Stimulated activated naive CD8-positive, alpha-beta T cell treated with anti-CD3 and anti-CD28 coated beads, Interleukin-15, Interleukin-2, amounts not matched to agents 100 ng/mL and 50 ng/mL, for 24 hours (primary cell): Measurements from ENCODE around the gene CECR2.
"Not testable (repeated sequence)": the region's sequence is repeated elsewhere in the genome, so short reads cannot be mapped to it uniquely, and the experiment has no call there.

Source experiments
- H3K27ac Mint-ChIP-seq: one replicate; pipeline ENCODE4 v1.8.0; 2021; ENCODE audit warnings: mild to moderate bottlenecking, mixed read lengths
- H3K27me3 Mint-ChIP-seq: one replicate; pipeline ENCODE4 v1.8.0; 2021; ENCODE audit warnings: mixed read lengths
- H3K36me3 Mint-ChIP-seq: one replicate; pipeline ENCODE4 v1.8.0; 2021; ENCODE audit warnings: low read depth, mixed read lengths
- H3K4me1 Mint-ChIP-seq: one replicate; pipeline ENCODE4 v1.8.0; 2021; ENCODE audit warnings: low read depth, mixed read lengths
- H3K4me3 Mint-ChIP-seq: one replicate; pipeline ENCODE4 v1.8.0; 2021; ENCODE audit warnings: mild to moderate bottlenecking, mixed read lengths
- H3K9me3 Mint-ChIP-seq: one replicate; pipeline ENCODE4 v1.8.0; 2021; ENCODE audit warnings: mixed read lengths

CECR2 gene

DNA sequence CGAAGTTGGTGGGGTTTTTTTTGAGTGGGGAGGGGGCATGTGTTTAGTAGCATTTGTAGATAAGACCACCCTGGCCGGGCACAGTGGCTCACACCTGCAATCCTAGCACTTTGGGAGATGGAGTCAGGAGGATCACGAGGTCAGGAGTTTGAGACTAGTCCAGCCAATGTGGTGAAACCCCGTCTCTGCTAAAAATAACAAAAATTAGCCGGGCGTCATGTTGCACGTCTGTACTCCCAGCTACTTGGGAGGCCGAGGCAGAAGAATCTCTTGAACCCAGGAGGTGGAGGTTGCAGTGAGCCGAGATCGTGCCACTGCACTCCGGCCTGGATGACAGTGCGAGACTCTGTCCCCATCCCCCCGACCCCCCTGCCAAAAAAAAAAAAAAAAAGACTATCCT is 34.6 kb downstream of the CECR2 start:
- Mint-ChIP-seq H3K4me1 (no peaks in the 10 kb centered on the region), H3K4me3 (no peak overlapping the region), H3K27me3 (no peaks in the 10 kb centered on the region), H3K36me3 (no peaks in the 10 kb centered on the region), H3K9me3 (no peaks in the 10 kb centered on the region), H3K27ac (no peak overlapping the region)

DNA sequence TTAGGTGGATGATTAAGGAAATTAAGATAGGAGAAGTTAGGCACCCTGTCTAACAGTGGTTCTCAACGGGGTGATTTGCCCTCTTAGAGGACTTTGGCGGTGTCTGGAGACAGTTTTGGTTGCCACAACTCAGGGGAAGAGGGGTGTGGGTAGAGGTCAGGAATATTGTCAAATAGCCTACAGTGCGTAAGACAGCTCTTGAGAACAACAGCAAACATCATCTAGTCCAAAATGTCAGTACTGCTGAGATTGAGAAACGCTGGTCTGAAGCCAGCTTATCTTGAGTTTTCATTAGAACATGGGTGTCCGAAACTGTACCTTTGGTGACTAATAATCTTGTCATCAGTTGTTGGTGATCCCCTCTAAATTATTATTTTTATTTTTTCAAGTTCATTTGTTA is 38.4 kb downstream of the CECR2 start:
- Mint-ChIP-seq H3K27ac (no peak overlapping the region), H3K36me3 (no peaks in the 10 kb centered on the region), H3K27me3 (no peaks in the 10 kb centered on the region), H3K4me3 (no peak overlapping the region), H3K4me1 (no peaks in the 10 kb centered on the region), H3K9me3 (no peaks in the 10 kb centered on the region)

DNA sequence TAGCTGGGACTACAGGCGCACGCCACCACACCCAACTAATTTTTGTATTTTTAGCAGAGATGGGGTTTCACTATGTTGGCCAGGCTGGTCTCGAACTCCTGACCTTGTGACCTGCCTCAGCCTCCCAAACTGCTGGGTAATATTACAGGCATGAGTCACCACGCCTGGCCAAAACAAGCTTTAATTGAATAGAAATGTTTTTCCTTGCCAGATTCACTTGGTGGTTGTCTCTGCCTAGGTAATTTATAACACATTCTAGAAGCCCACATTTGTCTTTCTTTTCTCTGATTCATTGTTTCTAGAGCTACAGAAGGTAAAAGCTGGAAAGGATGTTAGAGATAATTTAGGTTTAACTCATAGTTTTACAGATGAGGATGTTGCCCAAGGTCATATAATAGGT is 41.3 kb downstream of the CECR2 start:
- Mint-ChIP-seq H3K4me3 (no peak overlapping the region), H3K27ac (no peak overlapping the region), H3K9me3 (no peaks in the 10 kb centered on the region), H3K4me1 (no peaks in the 10 kb centered on the region), H3K27me3 (peaks cover 2% of the 10 kb centered on the region), H3K36me3 (no peaks in the 10 kb centered on the region)

DNA sequence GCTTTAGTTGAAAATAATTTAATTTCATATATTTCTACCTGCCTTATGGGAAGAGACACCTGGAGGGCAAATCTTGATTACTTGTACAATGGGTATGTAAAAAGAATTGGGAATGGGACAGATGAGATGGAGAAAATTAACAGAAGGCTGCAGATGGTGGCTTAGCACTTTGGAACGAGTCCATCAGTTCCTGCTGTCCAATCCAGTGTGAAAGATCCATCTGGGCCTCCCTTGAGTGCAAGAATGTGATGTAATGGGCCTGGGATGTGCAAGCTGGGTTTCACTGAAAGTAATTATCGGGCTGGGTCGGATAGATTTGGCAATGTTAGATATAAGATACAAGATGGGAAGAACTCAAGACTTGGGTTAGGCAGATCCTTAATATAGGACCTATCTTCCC is 42.0 kb downstream of the CECR2 start:
- H3K36me3 Mint-ChIP-seq, result no peaks in the 10 kb centered on the region
- peaks cover 5% of the 10 kb centered on the region for H3K27me3 Mint-ChIP-seq
- no peaks in the 10 kb centered on the region for H3K4me1 Mint-ChIP-seq
- H3K27ac Mint-ChIP-seq, result no peak overlapping the region
- no peak overlapping the region for H3K4me3 Mint-ChIP-seq
- no peaks in the 10 kb centered on the region for H3K9me3 Mint-ChIP-seq

DNA sequence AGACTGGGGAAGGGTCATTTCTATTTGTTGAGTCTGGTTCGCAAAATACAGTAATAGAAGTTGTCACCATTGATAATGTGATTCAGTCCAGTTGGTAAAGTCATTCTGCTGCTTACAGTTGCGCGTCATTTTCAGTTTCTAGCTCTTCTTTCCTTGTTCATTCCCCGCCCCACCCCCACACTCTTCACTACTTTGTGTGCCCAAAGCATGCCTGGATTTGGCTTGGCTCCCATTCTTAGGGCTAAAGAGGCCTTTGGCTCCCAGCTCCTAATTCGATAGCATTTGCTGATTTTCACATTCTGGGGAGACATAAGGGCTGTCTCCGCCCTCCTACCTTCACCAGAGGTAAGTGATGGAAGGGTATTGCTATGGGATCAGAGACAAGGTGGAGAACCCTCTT is 43.0 kb downstream of the CECR2 start:
- Mint-ChIP-seq H3K4me1 (no peaks in the 10 kb centered on the region), H3K27ac (no peak overlapping the region), H3K9me3 (no peaks in the 10 kb centered on the region), H3K36me3 (no peaks in the 10 kb centered on the region), H3K27me3 (peaks cover 5% of the 10 kb centered on the region), H3K4me3 (no peak overlapping the region)

DNA sequence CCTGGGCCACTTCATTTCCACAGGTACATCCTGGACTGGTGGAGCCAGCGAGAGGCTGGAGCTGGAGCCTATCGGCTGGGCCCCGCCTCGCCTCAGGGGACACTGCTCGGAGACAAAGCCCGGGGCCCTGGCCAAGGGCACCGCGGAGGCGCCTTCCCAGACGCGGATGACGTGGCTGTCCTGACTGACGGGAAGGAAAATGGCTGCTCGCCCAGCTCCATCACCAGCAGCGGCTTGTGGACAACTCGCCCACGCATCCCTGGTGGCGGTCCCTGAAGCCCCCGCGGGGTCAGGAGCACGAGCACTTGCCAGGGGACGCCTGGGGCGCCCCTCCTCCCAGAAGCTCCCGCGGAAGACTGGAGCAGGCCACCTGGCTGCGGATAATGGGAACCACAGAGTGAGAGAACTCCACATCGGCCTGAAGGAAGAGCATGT is 49.6 kb downstream of the CECR2 start:
- H3K4me1 Mint-ChIP-seq, result no peaks in the 10 kb centered on the region
- H3K27me3 Mint-ChIP-seq, result peaks cover 5% of the 10 kb centered on the region
- H3K4me3 Mint-ChIP-seq, result no peak overlapping the region
- H3K9me3 Mint-ChIP-seq, result no peaks in the 10 kb centered on the region
- no peaks in the 10 kb centered on the region for H3K36me3 Mint-ChIP-seq
- no peak overlapping the region for H3K27ac Mint-ChIP-seq

DNA sequence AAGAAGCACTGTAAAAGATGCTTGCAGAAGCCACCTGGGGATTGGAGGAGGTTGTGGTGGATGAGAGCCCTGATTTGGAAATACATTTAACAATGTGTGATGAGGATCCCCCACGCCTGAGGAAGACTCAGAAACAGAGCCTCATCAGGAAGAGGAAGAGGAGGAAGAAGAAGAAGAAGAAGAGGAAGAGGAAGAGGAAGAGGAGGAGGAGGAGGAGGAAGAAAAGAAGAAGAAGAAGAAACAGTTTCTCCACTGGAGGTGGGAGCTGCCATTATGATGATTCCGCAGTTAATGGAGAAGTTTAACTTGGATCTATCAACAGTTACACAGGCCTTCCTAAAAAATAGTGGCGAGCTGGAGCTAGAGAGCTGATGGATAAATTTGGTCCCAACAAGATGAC is 50.1 kb downstream of the CECR2 start:
- Mint-ChIP-seq H3K4me3 (no peak overlapping the region), H3K36me3 (no peaks in the 10 kb centered on the region), H3K27ac (no peak overlapping the region), H3K4me1 (no peaks in the 10 kb centered on the region), H3K9me3 (no peaks in the 10 kb centered on the region), H3K27me3 (peaks cover 5% of the 10 kb centered on the region)

DNA sequence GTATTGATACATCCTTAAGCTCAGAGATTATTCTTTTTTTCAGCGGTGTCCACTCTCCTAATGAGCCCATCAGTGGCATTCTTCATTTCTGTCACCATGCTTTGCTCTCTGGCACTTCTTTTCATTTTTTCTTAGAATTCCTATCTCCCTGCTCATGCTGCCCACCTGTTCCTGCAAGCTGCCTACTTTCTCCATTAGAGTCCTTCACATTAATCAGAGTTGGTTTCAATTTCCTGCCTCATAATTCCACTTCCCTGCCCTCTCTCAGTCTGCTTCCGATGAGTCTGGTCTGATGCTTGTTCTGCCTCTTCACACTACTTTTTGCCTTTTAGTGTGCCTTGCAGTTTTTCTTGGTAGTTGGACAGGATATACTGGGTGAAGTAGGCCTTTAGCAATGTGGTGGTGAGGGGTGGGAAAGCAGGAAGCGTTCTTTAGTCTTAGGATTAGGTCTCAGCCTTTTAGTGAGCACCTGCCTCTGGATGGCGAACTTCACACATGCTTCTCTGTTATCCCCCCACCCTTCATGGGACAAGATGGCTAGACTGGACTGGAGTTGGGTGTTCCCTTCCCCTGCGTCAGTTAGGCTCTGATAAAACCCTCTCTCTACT is 53.6 kb downstream of the CECR2 start:
- Mint-ChIP-seq H3K27me3 (peaks cover 2% of the 10 kb centered on the region), H3K27ac (no peak overlapping the region), H3K9me3 (no peaks in the 10 kb centered on the region), H3K4me3 (no peak overlapping the region), H3K36me3 (no peaks in the 10 kb centered on the region), H3K4me1 (no peaks in the 10 kb centered on the region)

DNA sequence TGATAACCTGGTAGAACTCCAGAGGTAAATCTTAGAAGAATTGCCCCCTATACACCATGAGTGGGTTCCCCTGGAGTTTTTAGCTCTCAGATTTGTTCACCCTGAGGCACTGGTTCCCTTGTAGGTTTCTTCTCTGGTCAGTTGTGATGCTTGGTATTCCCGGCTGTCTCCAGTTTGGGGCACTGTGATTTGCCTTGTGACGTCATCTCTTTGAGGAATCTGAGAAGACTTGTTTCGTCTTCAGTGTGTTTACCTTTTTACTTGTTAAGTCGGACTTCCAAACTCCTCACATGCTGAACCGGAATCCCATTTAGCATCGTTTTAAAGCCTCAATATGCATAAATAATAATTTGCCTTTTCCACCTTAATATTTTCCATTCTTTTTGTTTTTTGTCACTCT is 54.4 kb downstream of the CECR2 start:
- no peaks in the 10 kb centered on the region for H3K4me1 Mint-ChIP-seq
- no peaks in the 10 kb centered on the region for H3K9me3 Mint-ChIP-seq
- no peak overlapping the region for H3K4me3 Mint-ChIP-seq
- H3K27me3 Mint-ChIP-seq, result peaks cover 5% of the 10 kb centered on the region
- no peaks in the 10 kb centered on the region for H3K36me3 Mint-ChIP-seq
- H3K27ac Mint-ChIP-seq, result no peak overlapping the region

DNA sequence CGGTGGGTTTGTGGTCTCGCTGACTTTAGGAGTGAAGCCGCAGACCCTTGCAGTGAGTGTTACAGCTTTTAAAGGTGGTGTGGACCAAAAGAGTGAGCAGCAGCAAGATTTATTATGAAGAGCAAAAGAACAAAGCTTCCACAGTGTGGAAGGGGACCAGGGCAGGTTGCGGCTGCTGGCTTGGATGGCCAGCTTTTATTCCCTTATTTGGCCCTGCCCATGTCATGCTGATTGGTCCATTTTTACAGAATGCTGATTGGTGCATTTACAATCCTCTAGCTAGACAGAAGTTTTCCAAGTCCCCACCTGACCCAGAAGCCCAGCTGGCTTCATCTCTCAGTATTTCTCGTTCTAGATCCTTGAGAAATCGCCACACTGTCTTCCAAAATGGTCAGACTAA is 58.3 kb downstream of the CECR2 start:
- not testable (repeated sequence) for H3K4me1 Mint-ChIP-seq, H3K27me3 Mint-ChIP-seq, H3K4me3 Mint-ChIP-seq, H3K27ac Mint-ChIP-seq, H3K36me3 Mint-ChIP-seq, H3K9me3 Mint-ChIP-seq

DNA sequence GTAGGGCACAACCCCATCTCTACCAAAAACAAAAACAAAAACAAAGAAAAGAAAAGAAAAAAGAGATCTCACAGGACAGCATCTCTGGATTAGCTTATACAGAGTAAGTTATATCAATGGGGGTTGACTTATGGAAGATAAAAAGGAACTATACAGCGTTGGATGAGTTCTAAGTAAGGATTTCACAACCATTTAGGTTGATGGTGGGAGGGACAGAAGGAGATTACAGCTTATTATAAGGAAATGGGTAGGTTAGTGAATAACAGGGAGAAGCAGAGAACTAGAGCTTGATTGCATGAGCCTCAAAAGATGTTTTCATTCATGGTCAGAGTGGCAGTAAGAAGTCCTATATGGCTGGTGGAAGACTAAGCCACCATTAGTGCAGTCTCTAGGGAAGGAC is 60.3 kb downstream of the CECR2 start:
- no peak overlapping the region for H3K4me3 Mint-ChIP-seq
- peaks cover 6% of the 10 kb centered on the region for H3K4me1 Mint-ChIP-seq
- no peak overlapping the region for H3K27ac Mint-ChIP-seq
- H3K27me3 Mint-ChIP-seq, result peaks cover 10% of the 10 kb centered on the region
- H3K36me3 Mint-ChIP-seq, result no peaks in the 10 kb centered on the region
- no peaks in the 10 kb centered on the region for H3K9me3 Mint-ChIP-seq

DNA sequence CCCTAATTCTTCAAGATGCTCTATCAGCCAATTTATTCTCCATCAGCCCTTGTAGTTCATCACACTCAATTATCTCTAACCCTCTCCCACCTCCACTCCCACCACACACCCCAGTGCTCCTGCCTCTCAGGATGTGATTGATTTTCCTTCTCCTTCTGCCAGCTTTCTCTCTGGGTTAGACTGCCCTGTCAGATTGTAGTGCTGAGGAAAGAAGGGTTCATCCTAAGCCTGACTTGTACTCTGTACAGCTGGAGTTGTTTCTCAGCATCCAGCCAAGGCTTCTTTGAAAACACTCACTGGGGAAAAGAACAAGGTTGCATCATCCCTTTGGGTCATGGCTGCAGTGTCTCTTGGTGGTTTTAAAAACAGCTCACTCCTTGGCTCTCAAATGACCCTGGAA is 61.2 kb downstream of the CECR2 start:
- H3K27me3 Mint-ChIP-seq, result peaks cover 12% of the 10 kb centered on the region
- H3K36me3 Mint-ChIP-seq, result no peaks in the 10 kb centered on the region
- peaks cover 6% of the 10 kb centered on the region for H3K4me1 Mint-ChIP-seq
- H3K27ac Mint-ChIP-seq, result no peak overlapping the region
- no peaks in the 10 kb centered on the region for H3K9me3 Mint-ChIP-seq
- no peak overlapping the region for H3K4me3 Mint-ChIP-seq

DNA sequence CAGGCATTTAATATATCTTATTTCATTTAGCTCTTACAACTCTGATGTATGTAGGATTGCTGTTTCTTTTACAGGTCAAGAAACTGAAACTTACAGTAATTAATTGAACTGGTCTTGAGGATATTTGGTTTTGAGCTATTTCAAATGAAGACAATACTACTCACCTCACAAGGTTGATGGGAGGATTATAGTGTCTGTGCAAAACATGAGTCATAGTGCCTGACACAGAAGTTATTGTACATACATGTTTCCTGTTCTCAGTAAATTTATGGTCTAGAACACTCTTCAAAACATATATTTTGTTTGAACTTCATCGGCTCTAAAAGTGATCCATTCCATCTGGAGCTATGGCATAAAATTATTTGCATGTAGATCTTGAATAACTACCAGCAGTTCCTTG is 61.9 kb downstream of the CECR2 start:
- Mint-ChIP-seq H3K27me3 (peaks cover 12% of the 10 kb centered on the region), H3K4me1 (peaks cover 7% of the 10 kb centered on the region), H3K36me3 (no peaks in the 10 kb centered on the region), H3K27ac (no peak overlapping the region), H3K9me3 (no peaks in the 10 kb centered on the region), H3K4me3 (no peak overlapping the region)

DNA sequence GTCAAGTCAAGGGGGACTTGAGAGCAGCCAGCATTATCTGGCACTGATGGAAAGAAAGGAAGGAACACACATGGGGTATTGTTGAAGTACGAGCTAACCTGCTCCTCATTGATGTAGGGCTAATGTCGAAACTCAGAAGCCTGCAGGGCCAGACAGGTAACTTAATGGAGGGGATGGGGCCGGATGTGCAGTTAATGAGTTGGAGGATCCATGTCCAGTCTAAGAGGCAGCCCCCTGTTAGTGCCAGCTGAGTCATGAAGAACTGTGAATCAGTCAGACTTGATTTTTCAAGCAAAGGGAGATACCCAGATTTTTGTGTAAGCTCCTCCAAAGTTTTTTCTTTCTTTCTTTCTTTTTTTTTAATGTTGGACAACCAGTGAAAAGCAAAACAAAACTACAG is 65.6 kb downstream of the CECR2 start:
- H3K9me3 Mint-ChIP-seq, result no peaks in the 10 kb centered on the region
- peaks cover 13% of the 10 kb centered on the region for H3K4me1 Mint-ChIP-seq
- peaks cover 8% of the 10 kb centered on the region for H3K27me3 Mint-ChIP-seq

DNA sequence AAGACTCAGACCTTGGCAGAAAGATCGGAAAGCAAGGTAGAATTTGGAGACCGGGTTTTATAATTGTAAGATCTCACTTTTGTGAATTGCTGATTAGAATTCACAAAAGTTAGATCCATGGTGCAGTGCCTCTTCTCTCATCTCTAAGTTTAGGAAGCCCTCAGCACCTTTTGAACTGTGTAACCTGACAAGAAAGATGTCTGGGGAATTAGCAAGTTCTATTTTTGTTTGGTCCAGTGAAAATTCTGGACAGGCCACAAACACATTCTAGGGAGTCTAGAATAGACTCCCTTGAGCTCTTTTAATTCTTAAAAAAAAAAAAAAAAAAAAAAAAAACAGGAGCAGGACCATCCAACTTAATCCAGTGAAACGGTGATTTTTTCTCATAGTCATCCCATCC is 66.1 kb downstream of the CECR2 start:
- H3K4me3 Mint-ChIP-seq, result no peak overlapping the region
- H3K27ac Mint-ChIP-seq, result no peak overlapping the region
- no peaks in the 10 kb centered on the region for H3K9me3 Mint-ChIP-seq
- no peaks in the 10 kb centered on the region for H3K36me3 Mint-ChIP-seq
- peaks cover 13% of the 10 kb centered on the region for H3K4me1 Mint-ChIP-seq
- H3K27me3 Mint-ChIP-seq, result peaks cover 8% of the 10 kb centered on the region

More for the DNA sequence above, 65.6 kb downstream of the CECR2 start:
- Mint-ChIP-seq H3K36me3 (no peaks in the 10 kb centered on the region), H3K4me3 (no peak overlapping the region), H3K27ac (no peak overlapping the region)

DNA sequence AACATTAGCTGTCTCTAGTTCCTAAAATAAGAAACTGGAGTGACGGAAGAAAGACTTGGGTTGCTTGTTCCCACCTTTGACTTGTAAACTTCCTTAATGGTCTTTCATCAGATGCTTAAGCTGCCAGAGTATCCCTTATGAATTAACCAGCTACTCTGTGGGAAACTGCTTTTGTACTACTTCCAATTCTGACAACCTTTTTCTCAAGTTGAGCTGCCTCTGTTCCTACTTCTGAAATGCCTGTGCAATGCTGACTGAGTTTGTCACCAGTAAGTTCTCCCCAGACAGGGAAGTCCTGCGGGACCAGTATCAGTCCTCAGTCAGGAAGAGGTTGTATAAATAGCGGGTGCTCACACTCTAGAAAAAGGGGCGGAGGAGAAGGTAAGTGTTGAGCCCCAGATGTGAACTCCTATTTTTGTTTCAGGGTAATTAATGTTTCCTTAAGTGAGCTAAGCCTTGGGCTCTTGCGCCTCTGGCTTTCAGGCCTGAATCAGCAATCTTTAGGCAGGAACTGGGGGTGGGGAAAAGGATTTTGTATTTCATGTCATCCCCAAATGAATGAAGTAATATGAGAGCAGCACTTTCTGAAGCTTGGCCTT is 67.2 kb downstream of the CECR2 start:
- Mint-ChIP-seq H3K27ac (no peak overlapping the region), H3K27me3 (peaks cover 8% of the 10 kb centered on the region), H3K4me1 (peaks cover 7% of the 10 kb centered on the region), H3K36me3 (no peaks in the 10 kb centered on the region), H3K4me3 (no peak overlapping the region), H3K9me3 (no peaks in the 10 kb centered on the region)
